Breast epithelium (tissue), 3 donors: ENCODE measurements around the gene SYT15.

ENCODE experiments used
- POLR2A ChIP-seq: fragments of 450-650 bp; IDR thresholded peaks from one replicate; pipeline ENCODE4 v1.6.1; 2016; ENCODE audit warnings: antibody characterized with exemption, mild to moderate bottlenecking, moderate library complexity
- POLR2AphosphoS5 ChIP-seq, 3 donors: sonication (generic); formaldehyde crosslinking; IDR thresholded peaks; one replicate each; pipeline ENCODE4 v1.6.1; 2017; ENCODE audit warnings: antibody characterized with exemption in 3 of 3
- TF ChIP-seq, protein P1 (sequence below), 3 donors: fragments of 450-650 bp; IDR thresholded peaks; one replicate each; pipeline ENCODE4 v1.5.1; 2016 to 2017; ENCODE audit warnings: antibody characterized with exemption in 3 of 3, mild to moderate bottlenecking in 3 of 3, moderate library complexity in 3 of 3

DNA sequence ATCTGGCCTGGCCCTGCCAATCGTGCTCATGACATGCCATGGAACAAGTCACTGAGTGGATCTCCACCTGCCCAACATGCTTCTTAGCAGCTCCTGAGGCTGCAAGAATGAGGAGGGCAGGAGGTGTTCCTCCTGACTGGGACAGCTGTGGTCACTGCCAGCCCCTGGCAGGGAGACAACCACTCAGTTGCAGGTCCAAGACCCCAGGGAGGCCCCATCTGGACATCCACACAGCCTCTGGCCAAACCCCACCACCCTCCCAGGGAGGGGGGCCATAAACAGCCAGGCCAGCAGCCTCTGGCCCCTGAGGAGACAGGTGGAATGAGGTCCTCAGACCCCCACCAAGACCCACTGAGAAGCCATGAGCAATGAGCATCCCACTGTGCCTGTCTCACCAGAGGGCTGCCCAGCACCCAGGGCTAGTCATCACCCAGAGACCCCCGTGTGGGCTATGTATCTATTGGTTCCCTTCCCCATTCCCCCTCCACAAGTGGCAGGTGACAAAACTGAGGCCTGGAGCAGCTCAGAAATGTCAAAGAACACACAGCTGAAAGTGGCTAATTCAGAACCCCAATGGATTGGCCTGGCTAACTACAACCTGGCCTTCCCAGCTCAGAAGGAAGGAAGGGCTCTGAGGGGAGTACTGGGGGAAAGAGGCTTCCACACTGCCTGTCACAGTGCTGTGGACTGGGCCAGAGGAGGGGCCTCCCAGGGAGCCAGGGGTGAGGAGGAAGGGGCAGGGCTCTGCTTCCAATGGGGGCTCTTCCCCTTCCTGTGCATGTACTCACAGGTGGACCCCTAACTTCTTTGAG is 25.5 kb upstream of the SYT15 start:
- TF ChIP-seq, protein P1, sequence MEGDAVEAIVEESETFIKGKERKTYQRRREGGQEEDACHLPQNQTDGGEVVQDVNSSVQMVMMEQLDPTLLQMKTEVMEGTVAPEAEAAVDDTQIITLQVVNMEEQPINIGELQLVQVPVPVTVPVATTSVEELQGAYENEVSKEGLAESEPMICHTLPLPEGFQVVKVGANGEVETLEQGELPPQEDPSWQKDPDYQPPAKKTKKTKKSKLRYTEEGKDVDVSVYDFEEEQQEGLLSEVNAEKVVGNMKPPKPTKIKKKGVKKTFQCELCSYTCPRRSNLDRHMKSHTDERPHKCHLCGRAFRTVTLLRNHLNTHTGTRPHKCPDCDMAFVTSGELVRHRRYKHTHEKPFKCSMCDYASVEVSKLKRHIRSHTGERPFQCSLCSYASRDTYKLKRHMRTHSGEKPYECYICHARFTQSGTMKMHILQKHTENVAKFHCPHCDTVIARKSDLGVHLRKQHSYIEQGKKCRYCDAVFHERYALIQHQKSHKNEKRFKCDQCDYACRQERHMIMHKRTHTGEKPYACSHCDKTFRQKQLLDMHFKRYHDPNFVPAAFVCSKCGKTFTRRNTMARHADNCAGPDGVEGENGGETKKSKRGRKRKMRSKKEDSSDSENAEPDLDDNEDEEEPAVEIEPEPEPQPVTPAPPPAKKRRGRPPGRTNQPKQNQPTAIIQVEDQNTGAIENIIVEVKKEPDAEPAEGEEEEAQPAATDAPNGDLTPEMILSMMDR (IDR thresholded peaks at IDR 0.05): no peak
- no peak for TF ChIP-seq POLR2A
- TF ChIP-seq POLR2AphosphoS5 (IDR thresholded peaks at IDR 0.05): no peak
